Measurements from ENCODE around the gene TLK2. TPM values are rescaled to one million over a fixed set of nuclear protein-coding genes. Genes with fewer than 3 reads are reported as not detected.
"Not testable (repeated sequence)": the region's sequence is repeated elsewhere in the genome, so short reads cannot be mapped to it uniquely, and the experiment has no call there.

TLK2 gene
- polyA plus RNA-seq, 1 donor from 2014 or later = 63.9 TPM

GRCh38 chr17:62493049-62493655 lies 14.5 kb downstream of the TLK2 start:
- not testable (repeated sequence) for H4K20me1 ChIP-seq (ENCODE audit: insufficient read depth); H3K27me3 ChIP-seq (ENCODE audit: insufficient read depth, low read depth, low read length); H3K27ac ChIP-seq (ENCODE audit: low read length); H3K9me3 ChIP-seq (ENCODE audit: low read length); H3F3A ChIP-seq (ENCODE audit: insufficient read depth, low read length, poor library complexity, severe bottlenecking); H3K9me2 ChIP-seq (ENCODE audit: insufficient read depth, low read length); H3K9ac ChIP-seq (ENCODE audit: low read length); H3K4me3 ChIP-seq (ENCODE audit: low read length); H3K36me3 ChIP-seq (ENCODE audit: insufficient read depth, low read length); H3K4me2 ChIP-seq (ENCODE audit: low read length); H2AFZ ChIP-seq (ENCODE audit: low read depth, low read length)
- H3K79me2 ChIP-seq (replicated peaks; ENCODE audit: insufficient read depth, low read length) = peaks cover 33% of the 10 kb centered on the region

- not testable (repeated sequence) for H2AFZ ChIP-seq (ENCODE audit: low read depth, low read length); H3F3A ChIP-seq (ENCODE audit: insufficient read depth, low read length, poor library complexity, severe bottlenecking); H3K9me3 ChIP-seq (ENCODE audit: low read length); H3K27ac ChIP-seq (ENCODE audit: low read length); H4K20me1 ChIP-seq (ENCODE audit: insufficient read depth); H3K4me2 ChIP-seq (ENCODE audit: low read length); H3K4me3 ChIP-seq (ENCODE audit: low read length); H3K36me3 ChIP-seq (ENCODE audit: insufficient read depth, low read length); H3K9ac ChIP-seq (ENCODE audit: low read length); H3K9me2 ChIP-seq (ENCODE audit: insufficient read depth, low read length); H3K27me3 ChIP-seq (ENCODE audit: insufficient read depth, low read depth, low read length)
- H3K79me2 ChIP-seq (replicated peaks; ENCODE audit: insufficient read depth, low read length) = peaks cover 30% of the 10 kb centered on the region
These were observed 15.4 kb downstream of the TLK2 start for GRCh38 chr17:62494073-62494472.

GRCh38 chr17:62496344-62496743 lies 17.7 kb downstream of the TLK2 start:
- not testable (repeated sequence) for H3K9ac ChIP-seq (ENCODE audit: low read length); H2AFZ ChIP-seq (ENCODE audit: low read depth, low read length); H3F3A ChIP-seq (ENCODE audit: insufficient read depth, low read length, poor library complexity, severe bottlenecking); H3K27me3 ChIP-seq (ENCODE audit: insufficient read depth, low read depth, low read length); H3K4me2 ChIP-seq (ENCODE audit: low read length); H3K27ac ChIP-seq (ENCODE audit: low read length); H3K36me3 ChIP-seq (ENCODE audit: insufficient read depth, low read length); H3K9me2 ChIP-seq (ENCODE audit: insufficient read depth, low read length); H3K4me3 ChIP-seq (ENCODE audit: low read length); H3K9me3 ChIP-seq (ENCODE audit: low read length); H4K20me1 ChIP-seq (ENCODE audit: insufficient read depth)
- peaks cover 19% of the 10 kb centered on the region for H3K79me2 ChIP-seq (replicated peaks; ENCODE audit: insufficient read depth, low read length)

GRCh38 chr17:62498796-62499195 lies 20.2 kb downstream of the TLK2 start:
- H2AFZ ChIP-seq (ENCODE audit: low read depth, low read length); H3K79me2 ChIP-seq (replicated peaks; ENCODE audit: insufficient read depth, low read length); H3K9me2 ChIP-seq (ENCODE audit: insufficient read depth, low read length); H3K4me2 ChIP-seq (ENCODE audit: low read length); H3K27me3 ChIP-seq (ENCODE audit: insufficient read depth, low read depth, low read length); H3K36me3 ChIP-seq (ENCODE audit: insufficient read depth, low read length); H3K27ac ChIP-seq (ENCODE audit: low read length); H4K20me1 ChIP-seq (ENCODE audit: insufficient read depth); H3K9me3 ChIP-seq (ENCODE audit: low read length); H3K4me3 ChIP-seq (ENCODE audit: low read length); H3F3A ChIP-seq (ENCODE audit: insufficient read depth, low read length, poor library complexity, severe bottlenecking); H3K9ac ChIP-seq (ENCODE audit: low read length): not testable (repeated sequence)

GRCh38 chr17:62500463-62500862 lies 21.8 kb downstream of the TLK2 start:
- H3K9me2 ChIP-seq (ENCODE audit: insufficient read depth, low read length); H3K27ac ChIP-seq (ENCODE audit: low read length); H3K9me3 ChIP-seq (ENCODE audit: low read length); H3K4me2 ChIP-seq (ENCODE audit: low read length); H3K27me3 ChIP-seq (ENCODE audit: insufficient read depth, low read depth, low read length); H3K36me3 ChIP-seq (ENCODE audit: insufficient read depth, low read length); H3K9ac ChIP-seq (ENCODE audit: low read length); H4K20me1 ChIP-seq (ENCODE audit: insufficient read depth); H2AFZ ChIP-seq (ENCODE audit: low read depth, low read length); H3F3A ChIP-seq (ENCODE audit: insufficient read depth, low read length, poor library complexity, severe bottlenecking); H3K4me3 ChIP-seq (ENCODE audit: low read length): not testable (repeated sequence)
- H3K79me2 ChIP-seq (replicated peaks; ENCODE audit: insufficient read depth, low read length) = peaks cover 15% of the 10 kb centered on the region

GRCh38 chr17:62504857-62505256 lies 26.2 kb downstream of the TLK2 start:
- not testable (repeated sequence) for H3F3A ChIP-seq (ENCODE audit: insufficient read depth, low read length, poor library complexity, severe bottlenecking); H3K9ac ChIP-seq (ENCODE audit: low read length); H3K9me3 ChIP-seq (ENCODE audit: low read length); H2AFZ ChIP-seq (ENCODE audit: low read depth, low read length); H3K36me3 ChIP-seq (ENCODE audit: insufficient read depth, low read length); H4K20me1 ChIP-seq (ENCODE audit: insufficient read depth); H3K27ac ChIP-seq (ENCODE audit: low read length); H3K9me2 ChIP-seq (ENCODE audit: insufficient read depth, low read length); H3K4me2 ChIP-seq (ENCODE audit: low read length); H3K27me3 ChIP-seq (ENCODE audit: insufficient read depth, low read depth, low read length); H3K4me3 ChIP-seq (ENCODE audit: low read length)
- H3K79me2 ChIP-seq (replicated peaks; ENCODE audit: insufficient read depth, low read length) = peaks cover 20% of the 10 kb centered on the region

GRCh38 chr17:62507191-62507836 lies 28.7 kb downstream of the TLK2 start:
- not testable (repeated sequence) for H4K20me1 ChIP-seq (ENCODE audit: insufficient read depth); H3K9ac ChIP-seq (ENCODE audit: low read length); H3K9me3 ChIP-seq (ENCODE audit: low read length); H3K36me3 ChIP-seq (ENCODE audit: insufficient read depth, low read length); H3K4me2 ChIP-seq (ENCODE audit: low read length); H3K4me3 ChIP-seq (ENCODE audit: low read length); H3F3A ChIP-seq (ENCODE audit: insufficient read depth, low read length, poor library complexity, severe bottlenecking); H3K9me2 ChIP-seq (ENCODE audit: insufficient read depth, low read length); H2AFZ ChIP-seq (ENCODE audit: low read depth, low read length); H3K27me3 ChIP-seq (ENCODE audit: insufficient read depth, low read depth, low read length); H3K27ac ChIP-seq (ENCODE audit: low read length)
- peaks cover 26% of the 10 kb centered on the region for H3K79me2 ChIP-seq (replicated peaks; ENCODE audit: insufficient read depth, low read length)

DNA sequence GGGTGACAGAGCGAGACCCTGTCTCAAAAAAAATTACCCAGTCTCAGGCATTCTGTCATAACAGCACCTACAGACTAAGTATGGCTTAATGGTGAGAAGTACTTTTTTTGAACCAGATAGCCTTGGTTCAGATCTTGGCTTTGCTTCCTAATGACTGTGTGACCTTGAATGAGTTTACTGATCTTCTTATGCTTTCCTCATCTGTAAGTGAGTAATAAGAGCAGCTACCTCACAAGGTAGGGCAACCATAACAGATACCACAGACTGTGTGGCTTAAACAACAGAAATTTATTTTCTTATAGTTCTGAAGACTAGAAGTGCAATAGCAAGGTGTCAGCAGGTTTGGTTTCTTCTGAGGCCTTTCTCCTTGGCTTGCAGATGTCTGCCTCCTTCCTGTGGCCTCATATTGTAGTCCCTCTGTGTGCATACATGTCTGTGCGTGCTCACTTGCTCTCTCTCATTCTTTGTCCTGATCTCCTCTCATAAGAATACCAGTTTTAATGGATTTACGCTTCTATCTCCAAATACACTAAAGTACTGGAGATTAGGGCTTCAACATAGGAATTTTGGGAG lies 31.7 kb downstream of the TLK2 start:
- H3K9ac ChIP-seq (ENCODE audit: low read length); H3K27ac ChIP-seq (ENCODE audit: low read length); H4K20me1 ChIP-seq (ENCODE audit: insufficient read depth); H3K27me3 ChIP-seq (ENCODE audit: insufficient read depth, low read depth, low read length); H3K4me2 ChIP-seq (ENCODE audit: low read length); H3K9me3 ChIP-seq (ENCODE audit: low read length); H3K9me2 ChIP-seq (ENCODE audit: insufficient read depth, low read length); H3K4me3 ChIP-seq (ENCODE audit: low read length); H3K36me3 ChIP-seq (ENCODE audit: insufficient read depth, low read length); H2AFZ ChIP-seq (ENCODE audit: low read depth, low read length); H3F3A ChIP-seq (ENCODE audit: insufficient read depth, low read length, poor library complexity, severe bottlenecking): not testable (repeated sequence)
- peaks cover 25% of the 10 kb centered on the region for H3K79me2 ChIP-seq (replicated peaks; ENCODE audit: insufficient read depth, low read length)

Data from neural cell (in vitro differentiated cells).